Calu3 (cell line): Measurements from ENCODE around the gene ZNF783. TPM values are rescaled to one million over a fixed set of nuclear protein-coding genes. Genes with fewer than 3 reads are reported as not detected.
A peak's percentile ranks its signal among the peaks of the same experiment; 100 is the strongest.
"Not testable (repeated sequence)": the region's sequence is repeated elsewhere in the genome, so short reads cannot be mapped to it uniquely, and the experiment has no call there.

Source experiments
- BruUV-seq: library from RNA; stranded (reverse); fragments of 400-500 nt; replicated peaks from 2 replicates; lab custom pipeline; 2021; lab: Mats Ljungman, UMichigan
- CTCF ChIA-PET: fragments of 300-600 bp; sonication (Branson Sonifier 250); formaldehyde crosslinking; loops from one replicate; lab custom pipeline; 2022; ENCODE audit warnings: antibody characterized with exemption; lab: Charles Lee
- DNase-seq: peaks from one replicate; pipeline ENCODE4 v3.0.0; 2022
- H3K27ac Mint-ChIP-seq: one replicate; pipeline ENCODE4 v1.8.0; 2022; ENCODE audit warnings: mixed read lengths; ENCODE audit not compliant: unreplicated experiment
- H3K27me3 Mint-ChIP-seq: one replicate; pipeline ENCODE4 v1.8.0; 2022; ENCODE audit warnings: mixed read lengths; ENCODE audit not compliant: unreplicated experiment
- H3K36me3 Mint-ChIP-seq: one replicate; pipeline ENCODE4 v1.8.0; 2022; ENCODE audit warnings: mild to moderate bottlenecking, moderate library complexity, mixed read lengths; ENCODE audit not compliant: insufficient read depth, unreplicated experiment
- H3K4me1 Mint-ChIP-seq: one replicate; pipeline ENCODE4 v1.8.0; 2022; ENCODE audit warnings: mild to moderate bottlenecking, low read depth, mixed read lengths; ENCODE audit not compliant: unreplicated experiment
- H3K4me3 Mint-ChIP-seq: one replicate; pipeline ENCODE4 v1.8.0; 2022; ENCODE audit warnings: mild to moderate bottlenecking, low read depth, moderate library complexity, mixed read lengths; ENCODE audit not compliant: unreplicated experiment
- H3K9me3 Mint-ChIP-seq: one replicate; pipeline ENCODE4 v1.8.0; 2022; ENCODE audit warnings: low read depth, mixed read lengths; ENCODE audit not compliant: unreplicated experiment
- CTCF ChIP-seq: fragments of 200-600 bp; IDR thresholded peaks from one replicate; pipeline ENCODE4 v1.8.0; 2022; ENCODE audit warnings: antibody characterized with exemption; ENCODE audit not compliant: unreplicated experiment
- intact Hi-C: fragments of 100-400 bp; cut with micrococcal nuclease; formaldehyde crosslinking; loops from one replicate; pipeline ENCODE4 v1.10.0; 2022; ENCODE audit not compliant: unreplicated experiment
- total RNA-seq: library from RNA; stranded (reverse); gene quantifications from 2 replicates; pipeline ENCODE4 v1.2.3, GENCODE V29; 2022

Gene ZNF783
- total RNA-seq, 1 experiment from 2014 or later = 17.8 TPM

- Mint-ChIP-seq H3K27ac (no peak overlapping the region), H3K4me3 (no peak overlapping the region), H3K27me3 (no peaks in the 10 kb centered on the region), H3K36me3 (peaks cover 37% of the 10 kb centered on the region), H3K9me3 (no peaks in the 10 kb centered on the region), H3K4me1 (peaks cover 8% of the 10 kb centered on the region)
- CTCF ChIA-PET = no interaction called here
- no peak for DNase-seq
- no TSS peak for BruUV-seq
- TF ChIP-seq CTCF = no peak
- intact Hi-C loops = no loop called here
These were observed 37.6 kb upstream of the ZNF783 start for GRCh38 chr7:149224352-149224751.

GRCh38 chr7:149225106-149225505, 36.9 kb upstream of the ZNF783 start:
- no peaks in the 10 kb centered on the region for H3K27me3 Mint-ChIP-seq
- H3K4me3 Mint-ChIP-seq = no peak overlapping the region
- BruUV-seq = no TSS peak
- no peak for TF ChIP-seq CTCF
- intact Hi-C loops = no loop called here
- CTCF ChIA-PET = no interaction called here
- DNase-seq = no peak
- H3K4me1 Mint-ChIP-seq = peaks cover 15% of the 10 kb centered on the region
- H3K27ac Mint-ChIP-seq = no peak overlapping the region
- H3K36me3 Mint-ChIP-seq = peaks cover 37% of the 10 kb centered on the region
- no peaks in the 10 kb centered on the region for H3K9me3 Mint-ChIP-seq

GRCh38 chr7:149225656-149226055, 36.3 kb upstream of the ZNF783 start:
- BruUV-seq = no TSS peak
- Mint-ChIP-seq H3K27me3 (no peaks in the 10 kb centered on the region), H3K27ac (no peak overlapping the region), H3K36me3 (peaks cover 40% of the 10 kb centered on the region), H3K4me1 (peaks cover 15% of the 10 kb centered on the region), H3K9me3 (no peaks in the 10 kb centered on the region), H3K4me3 (no peak overlapping the region)
- intact Hi-C loops = no loop called here
- no peak for DNase-seq
- CTCF ChIA-PET = no interaction called here
- no peak for TF ChIP-seq CTCF

- intact Hi-C loops, CTCF ChIA-PET, DNase-seq, BruUV-seq, H3K4me3 Mint-ChIP-seq, H3K9me3 Mint-ChIP-seq, H3K27me3 Mint-ChIP-seq: not testable (repeated sequence)
- peaks cover 15% of the 10 kb centered on the region for H3K4me1 Mint-ChIP-seq
- H3K27ac Mint-ChIP-seq = peak overlapping the region; percentile 11
- peaks cover 40% of the 10 kb centered on the region for H3K36me3 Mint-ChIP-seq
These were observed 35.6 kb upstream of the ZNF783 start for GRCh38 chr7:149226366-149226765.

GRCh38 chr7:149226840-149227494, 35.0 kb upstream of the ZNF783 start:
- CTCF ChIA-PET = no interaction called here
- TF ChIP-seq CTCF = no peak
- no peaks in the 10 kb centered on the region for H3K27me3 Mint-ChIP-seq
- intact Hi-C loops = no loop called here
- H3K4me3 Mint-ChIP-seq = no peak overlapping the region
- no TSS peak for BruUV-seq
- no peak for DNase-seq
- H3K27ac Mint-ChIP-seq = no peak overlapping the region
- H3K36me3 Mint-ChIP-seq = peaks cover 40% of the 10 kb centered on the region
- no peaks in the 10 kb centered on the region for H3K9me3 Mint-ChIP-seq
- H3K4me1 Mint-ChIP-seq = peaks cover 15% of the 10 kb centered on the region
